ENCODE measurements around the gene HOMER2. TPM values are rescaled to one million over a fixed set of nuclear protein-coding genes. Genes with fewer than 3 reads are reported as not detected.

The HOMER2 gene
- total RNA-seq, 4 donors from 2014 or later: 2.2 to 4.3 (median 3.3) TPM

GRCh38 chr15:82950746-82951370 is 1.7 kb downstream of the HOMER2 start:
- no peak for DNase-seq
- peaks cover 0 to 6% (median 2%) of the 10 kb centered on the region in 4 donors for H3K4me1 ChIP-seq
- H3K36me3 ChIP-seq: no peaks in the 10 kb centered on the region
- no peaks in the 10 kb centered on the region for H3K9me3 ChIP-seq
- no peak overlapping the region for H3K4me3 ChIP-seq
- no peak overlapping the region for H3K27ac ChIP-seq
- TF ChIP-seq POLR2A (IDR thresholded peaks at IDR 0.05): no peak
- TF ChIP-seq, protein P1, sequence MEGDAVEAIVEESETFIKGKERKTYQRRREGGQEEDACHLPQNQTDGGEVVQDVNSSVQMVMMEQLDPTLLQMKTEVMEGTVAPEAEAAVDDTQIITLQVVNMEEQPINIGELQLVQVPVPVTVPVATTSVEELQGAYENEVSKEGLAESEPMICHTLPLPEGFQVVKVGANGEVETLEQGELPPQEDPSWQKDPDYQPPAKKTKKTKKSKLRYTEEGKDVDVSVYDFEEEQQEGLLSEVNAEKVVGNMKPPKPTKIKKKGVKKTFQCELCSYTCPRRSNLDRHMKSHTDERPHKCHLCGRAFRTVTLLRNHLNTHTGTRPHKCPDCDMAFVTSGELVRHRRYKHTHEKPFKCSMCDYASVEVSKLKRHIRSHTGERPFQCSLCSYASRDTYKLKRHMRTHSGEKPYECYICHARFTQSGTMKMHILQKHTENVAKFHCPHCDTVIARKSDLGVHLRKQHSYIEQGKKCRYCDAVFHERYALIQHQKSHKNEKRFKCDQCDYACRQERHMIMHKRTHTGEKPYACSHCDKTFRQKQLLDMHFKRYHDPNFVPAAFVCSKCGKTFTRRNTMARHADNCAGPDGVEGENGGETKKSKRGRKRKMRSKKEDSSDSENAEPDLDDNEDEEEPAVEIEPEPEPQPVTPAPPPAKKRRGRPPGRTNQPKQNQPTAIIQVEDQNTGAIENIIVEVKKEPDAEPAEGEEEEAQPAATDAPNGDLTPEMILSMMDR (IDR thresholded peaks at IDR 0.05): no peak
- H3K27me3 ChIP-seq: no peaks in the 10 kb centered on the region

DNA sequence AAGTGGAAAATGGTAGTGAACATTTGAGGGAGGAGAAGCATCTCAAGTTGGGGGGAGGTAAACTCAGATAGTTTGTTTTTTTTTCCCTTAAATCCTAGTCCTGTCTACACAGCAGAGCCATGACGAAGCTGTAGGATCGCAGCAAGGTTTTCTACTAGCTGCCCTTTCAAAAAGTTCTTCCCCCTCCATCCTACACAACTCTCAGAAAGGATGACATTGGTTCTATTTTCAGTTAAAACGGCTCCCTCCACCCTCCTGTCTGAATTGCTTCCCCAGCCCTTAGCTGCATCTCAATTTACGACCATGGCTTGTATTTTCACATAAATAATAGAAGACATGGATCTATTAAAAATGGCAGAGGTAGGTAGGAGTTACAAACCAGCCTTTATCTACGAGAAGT is 2.2 kb downstream of the HOMER2 start:
- Histone ChIP-seq H3K4me1 (peaks cover 0 to 6% (median 2%) of the 10 kb centered on the region in 4 donors), H3K27ac (no peak overlapping the region), H3K4me3 (no peak overlapping the region), H3K27me3 (no peaks in the 10 kb centered on the region), H3K9me3 (no peaks in the 10 kb centered on the region), H3K36me3 (no peaks in the 10 kb centered on the region)
- DNase-seq: no peak
- no peak for TF ChIP-seq POLR2A (IDR thresholded peaks at IDR 0.05)
- TF ChIP-seq, protein P1 (IDR thresholded peaks at IDR 0.05): no peak

DNA sequence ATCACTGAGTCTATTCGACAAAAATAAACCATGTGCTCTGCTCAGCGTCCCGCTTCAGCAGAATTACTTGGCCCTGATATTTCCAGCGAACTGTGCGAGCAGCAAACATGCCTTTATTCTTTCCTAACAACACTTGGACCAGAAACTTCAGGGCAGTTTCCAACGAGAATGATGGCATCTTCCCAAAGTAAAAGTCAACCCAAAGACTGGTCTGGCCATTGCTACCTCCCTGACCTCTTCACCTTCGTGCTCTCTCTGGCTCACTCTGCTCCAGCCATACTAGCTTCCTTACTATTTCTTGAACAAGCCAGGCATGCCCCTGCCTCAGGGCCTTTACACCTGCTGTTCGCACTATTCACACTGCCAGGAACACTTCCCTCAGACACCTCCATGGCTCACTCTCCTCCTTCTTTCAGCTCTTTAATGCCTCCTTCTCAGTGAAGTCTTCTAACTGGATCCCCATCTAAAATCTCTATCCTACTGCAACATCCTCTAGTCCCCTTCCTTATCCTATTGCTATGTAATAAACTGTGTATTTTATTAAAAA is 6.3 kb downstream of the HOMER2 start:
- Histone ChIP-seq H3K4me3 (no peak overlapping the region), H3K27me3 (no peaks in the 10 kb centered on the region), H3K36me3 (no peaks in the 10 kb centered on the region), H3K4me1 (no peaks in the 10 kb centered on the region), H3K9me3 (no peaks in the 10 kb centered on the region), H3K27ac (no peak overlapping the region)
- DNase-seq: no peak
- no peak for TF ChIP-seq POLR2A (IDR thresholded peaks at IDR 0.05)
- TF ChIP-seq, protein P1 (IDR thresholded peaks at IDR 0.05): no peak

- no peak for TF ChIP-seq POLR2A (IDR thresholded peaks at IDR 0.05)
- TF ChIP-seq, protein P1 (IDR thresholded peaks at IDR 0.05): no peak
- no peak for DNase-seq
- Histone ChIP-seq H3K36me3 (no peaks in the 10 kb centered on the region), H3K27me3 (no peaks in the 10 kb centered on the region), H3K4me1 (no peaks in the 10 kb centered on the region), H3K27ac (no peak overlapping the region), H3K4me3 (no peak overlapping the region), H3K9me3 (no peaks in the 10 kb centered on the region)
Observed at GRCh38 chr15:82945326-82945725, 7.2 kb downstream of the HOMER2 start.

- no peaks in the 10 kb centered on the region for H3K4me1 ChIP-seq
- H3K36me3 ChIP-seq: no peaks in the 10 kb centered on the region
- H3K27ac ChIP-seq: no peak overlapping the region
- no peak overlapping the region for H3K4me3 ChIP-seq
- TF ChIP-seq POLR2A (IDR thresholded peaks at IDR 0.05): no peak
- TF ChIP-seq, protein P1 (IDR thresholded peaks at IDR 0.05): no peak
- no peaks in the 10 kb centered on the region for H3K9me3 ChIP-seq
- no peak for DNase-seq
- H3K27me3 ChIP-seq: no peaks in the 10 kb centered on the region
Observed at GRCh38 chr15:82944821-82945220, 7.7 kb downstream of the HOMER2 start.
